HG03135 (cell line): ENCODE results near the gene NAMPT.
"Not testable (repeated sequence)": the region's sequence is repeated elsewhere in the genome, so short reads cannot be mapped to it uniquely, and the experiment has no call there.

ENCODE experiments used
- ATAC-seq: cut with Tn5 transposase; IDR thresholded peaks from one replicate; pipeline ENCODE4 v1.9.1; 2021; ENCODE audit warnings: mild to moderate bottlenecking, moderate library complexity; ENCODE audit not compliant: unreplicated experiment

NAMPT gene

DNA sequence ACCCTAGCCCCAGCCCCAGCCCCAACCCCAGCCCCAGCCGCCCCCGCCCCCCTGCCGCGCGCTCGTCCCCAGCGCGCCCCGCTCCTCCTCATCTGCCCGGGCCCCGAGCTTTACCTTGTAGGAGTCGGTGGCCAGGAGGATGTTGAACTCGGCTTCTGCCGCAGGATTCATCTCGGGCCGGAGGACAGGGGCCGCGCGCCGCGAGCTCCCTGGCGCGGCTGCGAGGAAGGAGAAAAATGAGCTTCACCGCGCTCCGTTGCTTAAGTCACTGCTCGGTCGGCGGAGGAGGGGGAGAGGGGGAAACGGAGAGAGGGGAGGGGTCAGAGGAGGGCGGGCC lies at the start of gene NAMPT:
NAMPT (minus strand) TSS at position 270 of the 337 bp plus-strand sequence; CDS start at position 171, 99 bp downstream.
- no peak for ATAC-seq

DNA sequence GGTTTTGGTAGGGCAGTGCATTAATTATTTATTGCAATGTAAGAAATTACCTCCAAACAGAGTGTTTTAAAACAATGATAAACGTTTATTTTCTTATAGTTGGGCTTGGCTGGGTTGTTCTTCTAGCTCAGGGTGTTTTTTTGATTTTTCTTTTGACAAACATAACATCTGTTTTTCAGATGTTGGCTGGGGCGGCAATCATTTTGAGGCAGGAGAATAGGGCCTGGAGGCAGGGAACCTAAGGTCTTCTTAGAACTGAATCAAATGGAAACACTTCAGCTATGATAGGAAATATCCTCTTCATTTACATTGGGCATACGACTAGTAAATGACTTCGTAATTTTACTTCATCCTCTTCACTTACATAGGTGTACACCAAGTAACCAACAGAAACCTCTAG lies 47.4 kb upstream of the NAMPT start:
- no peak for ATAC-seq

DNA sequence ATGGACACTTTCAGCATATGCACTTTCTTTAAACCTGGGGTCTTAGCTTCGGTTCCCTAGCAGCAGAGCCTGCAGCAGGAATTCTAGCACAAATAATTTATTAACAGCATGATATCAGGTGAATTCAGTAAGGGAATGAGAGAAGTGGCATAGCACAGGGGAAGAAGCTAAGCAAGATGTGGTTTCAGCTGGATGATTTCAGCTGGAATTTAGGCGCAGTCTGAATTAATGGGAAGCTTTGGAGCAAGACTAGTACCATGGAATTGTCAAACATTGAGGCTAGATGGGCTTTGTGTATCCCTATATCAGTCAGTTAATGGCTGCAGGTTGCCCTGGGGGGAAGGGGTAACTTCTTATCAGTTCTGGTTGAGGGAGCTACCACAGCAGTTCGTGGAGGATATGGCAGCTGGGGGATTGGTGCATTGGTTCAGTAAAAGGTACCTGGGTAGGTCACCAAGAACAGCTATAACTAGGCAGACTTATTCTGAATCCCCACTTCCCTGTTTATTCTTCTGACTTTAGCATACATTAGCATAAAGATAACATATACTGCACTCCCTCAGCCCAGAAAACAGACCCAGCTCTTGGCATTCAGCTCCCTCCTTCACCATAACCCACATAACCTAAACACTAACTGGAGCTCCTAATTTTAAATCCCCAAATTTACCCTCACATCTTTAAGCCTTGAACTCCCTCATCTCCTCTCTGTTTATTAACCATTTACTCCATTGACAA lies 46.8 kb upstream of the NAMPT start:
- ATAC-seq = no peak

DNA sequence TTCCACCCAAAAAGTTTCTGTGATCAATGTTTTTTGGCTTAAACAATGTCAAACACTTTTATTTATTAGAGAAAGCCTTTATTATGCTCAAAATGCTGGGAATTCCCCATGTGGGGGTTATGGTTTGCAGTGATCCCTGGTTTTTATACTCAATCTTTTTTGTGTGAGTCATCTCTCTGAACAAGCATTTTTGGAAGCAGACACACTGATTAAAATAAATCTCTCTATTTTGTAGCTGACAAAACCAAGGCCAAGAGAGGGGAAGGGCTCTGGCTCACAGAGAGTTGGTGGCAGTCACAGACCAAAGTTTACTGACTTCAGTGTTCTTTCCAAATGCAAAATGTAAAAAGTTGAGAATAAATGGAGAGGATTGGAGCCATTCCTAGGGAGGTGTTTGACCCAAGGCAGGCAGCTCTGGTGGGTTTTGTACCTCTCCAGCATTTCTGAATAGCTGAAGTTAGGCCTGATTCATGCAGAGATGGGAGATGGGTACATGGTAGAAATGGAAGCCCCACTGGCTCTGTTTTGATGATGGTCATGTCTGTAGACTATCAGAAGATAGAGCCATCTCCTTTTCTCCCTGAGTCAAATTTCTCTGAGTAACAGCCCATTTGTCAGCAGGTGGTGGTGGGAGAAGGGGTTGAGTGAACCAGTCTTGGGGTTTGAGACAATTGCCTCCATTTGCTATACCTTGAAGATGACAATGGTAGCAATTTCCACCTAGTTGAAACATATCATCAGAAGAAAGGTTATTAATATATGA lies 45.4 kb upstream of the NAMPT start:
- no peak for ATAC-seq

DNA sequence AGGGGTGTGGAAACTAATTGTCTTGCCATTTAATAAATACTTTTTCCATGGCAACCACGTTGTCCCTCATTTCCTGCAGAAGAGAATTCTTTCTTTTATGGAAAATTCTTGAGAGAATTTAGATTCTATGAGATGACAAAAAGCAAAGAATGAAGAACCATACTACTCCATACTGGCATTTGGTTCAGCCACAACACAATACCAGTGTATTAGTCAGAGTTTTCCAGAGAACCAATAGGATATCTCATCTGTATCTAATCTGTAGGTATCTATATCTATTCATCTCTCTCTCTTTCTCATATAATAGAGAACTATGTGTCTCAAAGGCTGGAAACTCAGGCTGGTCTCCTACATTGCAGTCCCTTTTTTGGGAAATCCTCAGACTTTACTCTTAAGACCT lies 44.6 kb upstream of the NAMPT start:
- ATAC-seq = no peak

DNA sequence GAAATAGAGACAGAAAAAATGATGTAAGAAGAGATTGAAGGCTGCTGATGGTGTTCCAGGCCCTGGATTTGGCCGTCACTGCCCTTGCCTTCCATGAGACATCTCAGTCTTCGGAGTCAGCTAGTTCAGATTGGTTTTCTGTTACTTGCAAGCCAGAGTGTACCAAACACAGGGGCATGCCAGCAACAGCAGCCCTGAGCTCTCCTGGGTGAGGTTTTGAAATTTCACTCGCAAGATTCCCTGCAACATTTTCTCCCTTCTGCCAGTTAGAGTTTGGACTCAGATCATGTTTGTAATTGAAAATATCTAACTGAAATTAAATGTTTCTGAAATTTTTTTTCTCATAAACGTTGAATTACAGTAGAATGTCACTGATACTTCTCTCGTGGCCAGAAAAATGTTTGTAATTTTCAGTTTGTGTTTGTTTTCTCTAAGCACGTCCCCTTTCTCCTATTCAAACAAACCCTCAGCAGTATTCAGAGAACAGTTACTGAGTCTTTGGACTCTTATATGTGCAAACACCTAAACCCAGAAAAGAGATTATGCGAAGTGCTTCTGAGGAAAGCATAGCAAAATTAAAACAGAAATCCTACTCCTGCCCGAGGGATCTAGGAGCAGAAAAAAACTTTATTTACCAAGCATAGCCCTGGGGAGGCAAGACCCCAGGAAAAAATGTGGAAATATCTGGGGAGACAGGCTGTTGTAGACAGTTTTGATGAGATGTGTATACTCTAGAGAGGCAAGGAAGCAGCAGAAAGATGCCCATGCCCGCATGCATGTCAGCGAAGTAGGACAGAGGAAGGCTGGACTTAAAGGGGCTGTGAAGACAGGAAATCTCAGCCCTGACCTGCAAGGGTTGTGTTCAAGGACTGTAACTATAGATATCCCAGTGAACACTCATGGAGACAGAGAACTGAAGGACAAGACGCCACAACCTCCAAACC lies 43.0 kb upstream of the NAMPT start:
- ATAC-seq = no peak

DNA sequence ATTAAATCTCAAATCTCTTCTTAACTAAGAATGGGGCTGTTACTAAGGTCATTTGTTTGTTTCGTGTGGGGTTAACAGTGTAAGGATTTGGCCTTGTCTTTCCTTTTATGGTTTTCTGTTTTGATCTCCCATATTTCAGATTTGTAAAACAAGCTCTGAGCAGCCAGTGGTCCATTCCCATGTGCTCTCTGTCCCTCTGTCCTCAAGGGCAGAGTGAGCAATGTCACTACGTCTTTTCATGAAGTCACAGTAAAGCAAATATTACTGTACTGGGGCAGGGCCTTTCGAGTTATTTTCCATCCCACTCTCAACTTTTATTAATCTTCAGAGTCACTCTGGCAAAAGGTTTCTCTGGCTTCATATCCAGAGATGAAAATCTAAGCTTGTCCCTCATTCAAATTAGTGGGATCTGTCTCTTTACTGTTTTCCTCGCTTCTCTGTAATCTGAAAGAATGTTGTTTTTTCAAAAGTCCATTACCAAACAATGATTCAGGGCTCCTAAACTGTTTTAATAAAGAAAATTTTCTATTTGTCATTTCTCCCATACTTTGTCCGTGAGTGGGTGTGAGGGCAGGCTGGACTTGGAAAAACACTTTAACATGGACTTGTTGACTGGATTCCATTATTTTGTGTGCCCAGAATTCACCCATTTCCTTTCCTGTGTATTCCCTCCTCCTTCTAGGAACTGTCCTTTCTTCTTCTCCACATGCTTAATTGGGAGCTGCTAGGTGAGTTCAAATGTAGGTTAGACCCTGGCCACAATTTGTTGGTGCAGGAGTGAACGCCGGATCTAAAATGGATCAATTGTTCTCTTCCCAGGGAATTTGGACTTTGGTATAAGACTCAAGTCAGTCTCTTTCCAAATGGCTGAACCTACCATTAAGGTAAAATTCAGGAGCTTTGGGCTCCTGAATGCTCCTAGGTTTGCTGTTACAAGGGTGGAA lies 42.1 kb upstream of the NAMPT start:
- ATAC-seq = no peak

DNA sequence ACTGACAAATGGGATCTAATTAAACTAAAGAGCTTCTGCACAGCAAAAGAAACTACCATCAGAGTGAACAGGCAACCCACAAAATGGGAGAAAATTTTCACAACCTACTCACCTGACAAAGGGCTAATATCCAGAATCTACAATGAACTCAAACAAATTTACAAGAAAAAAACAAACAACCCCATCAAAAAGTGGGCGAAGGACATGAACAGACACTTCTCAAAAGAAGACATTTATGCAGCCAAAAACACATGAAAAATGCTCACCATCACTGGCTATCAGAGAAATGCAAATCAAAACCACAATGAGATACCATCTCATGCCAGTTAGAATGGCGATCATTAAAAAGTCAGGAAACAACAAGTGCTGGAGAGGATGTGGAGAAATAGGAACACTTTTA lies 39.7 kb upstream of the NAMPT start:
- not testable (repeated sequence) for ATAC-seq

DNA sequence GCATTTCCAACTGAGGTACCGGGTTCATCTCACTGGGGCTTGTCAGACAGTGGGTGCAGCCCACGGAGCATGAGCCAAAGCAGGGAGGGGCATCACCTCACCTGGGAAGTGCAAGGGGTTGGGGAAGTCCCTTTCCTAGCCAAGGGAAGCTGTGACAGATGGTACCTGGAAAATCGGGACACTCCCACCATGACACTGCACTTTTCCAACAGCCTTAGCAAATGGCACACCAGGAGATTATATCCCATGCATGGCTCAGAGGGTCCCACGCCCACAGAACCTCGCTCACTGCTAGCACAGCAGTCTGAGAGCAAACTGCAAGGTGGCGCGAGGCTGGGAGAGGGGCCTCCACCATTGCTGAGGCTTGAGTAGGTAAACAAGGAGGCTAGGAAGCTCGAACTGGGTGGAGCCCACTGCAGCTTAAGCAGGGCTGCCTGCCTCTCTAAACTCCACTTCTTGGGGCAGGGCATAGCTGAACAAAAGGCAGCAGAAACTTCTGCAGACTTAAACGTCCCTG lies 35.5 kb upstream of the NAMPT start:
- ATAC-seq = not testable (repeated sequence)

DNA sequence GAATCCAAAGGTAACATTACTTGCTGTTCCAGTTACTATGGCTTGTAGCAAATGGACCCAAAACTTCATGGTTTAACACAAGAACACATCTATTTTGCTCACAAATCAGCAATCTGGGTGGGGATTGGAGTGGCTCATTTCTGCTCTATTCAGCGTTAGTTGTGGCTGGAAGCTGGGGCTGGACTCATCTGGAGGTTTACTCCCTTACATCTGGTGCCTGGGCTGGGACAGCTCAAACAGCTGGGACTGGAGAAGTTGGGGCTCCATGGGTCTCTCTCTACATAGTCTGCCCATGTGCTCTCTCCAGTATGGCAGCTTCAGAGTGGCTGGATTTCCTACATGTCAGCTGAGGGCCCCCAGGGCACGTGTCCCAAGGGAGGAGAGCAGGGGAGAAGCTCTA lies 33.7 kb upstream of the NAMPT start:
- no peak for ATAC-seq

DNA sequence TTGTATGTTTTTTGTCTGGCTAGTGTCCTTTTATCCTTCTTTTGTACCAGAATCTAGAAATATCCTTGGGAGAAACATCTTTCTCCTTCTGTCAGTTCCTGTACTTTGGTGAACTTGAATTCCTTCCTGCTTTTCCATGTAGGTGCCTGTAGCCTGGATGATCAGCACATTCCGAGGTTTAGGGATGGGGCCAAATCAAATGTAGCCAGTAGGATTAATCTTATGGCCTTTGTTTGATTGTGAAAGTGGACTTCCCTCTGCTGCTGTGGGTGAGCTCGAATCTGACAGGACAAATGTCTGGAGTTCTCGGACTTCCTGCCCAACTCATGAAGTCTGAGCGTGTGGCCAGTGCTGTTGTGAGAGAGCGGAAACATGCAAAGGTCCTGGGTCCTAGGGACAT lies 33.2 kb upstream of the NAMPT start:
- ATAC-seq = no peak

DNA sequence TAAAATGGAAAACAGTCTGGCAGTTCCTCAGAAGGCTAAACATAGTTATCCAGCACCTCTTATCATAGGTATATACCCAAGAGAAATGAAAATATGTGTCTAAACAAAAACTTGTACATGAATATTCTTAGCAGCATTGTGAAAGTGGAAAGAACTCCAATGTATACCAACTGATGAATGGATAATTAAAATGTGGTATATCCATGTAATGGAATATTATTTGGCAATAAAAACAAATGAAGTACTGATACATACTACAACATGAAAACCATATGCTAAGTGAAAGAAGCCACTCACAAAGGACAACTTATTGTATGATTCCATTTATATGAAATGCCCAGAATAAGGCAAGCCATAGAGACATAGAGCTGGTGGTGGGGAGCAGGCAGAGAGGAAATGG lies 32.2 kb upstream of the NAMPT start:
- no peak for ATAC-seq

DNA sequence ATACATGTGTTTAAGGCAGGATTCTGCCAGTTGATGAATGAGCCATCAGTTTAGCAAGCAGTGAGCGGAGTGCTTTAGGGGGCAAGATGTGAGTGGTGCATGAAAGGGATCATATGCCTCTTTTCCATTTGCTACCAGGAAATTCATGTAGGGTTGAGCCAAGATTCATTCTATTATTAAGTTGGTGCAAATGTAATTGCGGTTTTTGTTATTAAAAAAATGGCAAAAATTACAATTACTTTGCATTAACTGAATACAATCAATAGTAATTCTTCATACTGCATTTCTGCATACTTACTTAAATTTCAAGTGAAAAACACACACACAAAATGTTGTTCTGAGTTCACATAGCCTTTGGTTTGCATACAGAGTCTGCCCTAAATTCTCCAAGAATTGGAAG lies 30.1 kb upstream of the NAMPT start:
- no peak for ATAC-seq

DNA sequence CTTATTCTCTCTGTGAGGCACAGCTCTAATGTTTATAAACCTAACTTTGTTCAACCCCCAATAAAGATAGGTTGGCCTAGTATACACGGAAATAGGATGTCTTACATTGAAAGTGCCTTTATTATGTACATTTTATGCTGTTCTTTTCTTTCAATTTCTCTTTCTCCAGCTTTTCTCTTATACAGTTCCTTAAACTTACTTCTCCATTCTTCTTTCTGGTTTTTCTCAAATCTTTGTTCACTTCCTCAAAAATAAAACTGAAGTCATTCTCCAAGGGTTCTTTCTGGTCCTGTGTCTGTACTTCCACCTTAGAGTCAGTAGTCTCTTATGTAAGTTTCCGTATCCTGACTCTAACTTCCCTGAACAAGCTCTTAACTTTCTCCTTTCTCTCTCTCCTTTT lies 29.2 kb upstream of the NAMPT start:
- ATAC-seq = no peak

DNA sequence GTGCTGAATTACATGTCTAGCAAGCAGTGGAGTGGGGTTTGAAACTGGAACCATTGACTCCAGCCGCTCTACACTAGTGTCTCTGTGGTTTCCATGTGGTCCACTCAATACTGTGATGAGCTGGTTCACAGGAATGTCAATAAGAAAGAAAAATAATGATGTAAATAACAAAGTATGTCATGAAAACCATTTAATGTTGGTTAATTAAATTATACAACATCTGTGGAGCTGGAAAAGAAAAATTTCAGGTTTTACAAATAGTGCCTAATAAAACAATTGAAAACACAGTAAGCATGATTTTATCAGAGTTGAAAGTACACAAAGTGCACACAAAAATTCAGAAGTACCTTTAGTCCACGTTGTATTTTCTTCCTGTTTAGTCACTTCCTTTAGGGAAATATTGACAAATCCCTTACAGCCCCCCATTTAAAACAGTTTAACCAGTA lies 28.7 kb upstream of the NAMPT start:
- no peak for ATAC-seq

DNA sequence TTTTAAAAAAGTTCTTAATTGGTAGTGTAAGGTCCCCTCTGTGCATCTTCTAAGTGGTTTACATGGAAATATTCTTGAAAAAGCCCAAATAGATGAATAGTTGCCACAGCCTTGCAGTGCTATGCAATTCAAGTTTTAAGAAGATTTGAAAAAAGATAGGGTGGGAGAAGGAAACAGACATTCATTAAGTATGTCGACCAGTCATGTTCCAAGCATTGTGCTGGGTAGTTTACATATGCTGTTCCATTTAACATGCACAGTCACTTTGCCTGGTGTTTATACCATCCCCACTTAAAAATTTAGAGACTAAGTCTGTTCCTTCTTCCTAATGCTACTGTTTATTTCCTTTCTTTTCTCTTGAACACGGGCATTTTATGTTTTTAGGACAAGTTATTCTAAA lies 28.1 kb upstream of the NAMPT start:
- no peak for ATAC-seq

DNA sequence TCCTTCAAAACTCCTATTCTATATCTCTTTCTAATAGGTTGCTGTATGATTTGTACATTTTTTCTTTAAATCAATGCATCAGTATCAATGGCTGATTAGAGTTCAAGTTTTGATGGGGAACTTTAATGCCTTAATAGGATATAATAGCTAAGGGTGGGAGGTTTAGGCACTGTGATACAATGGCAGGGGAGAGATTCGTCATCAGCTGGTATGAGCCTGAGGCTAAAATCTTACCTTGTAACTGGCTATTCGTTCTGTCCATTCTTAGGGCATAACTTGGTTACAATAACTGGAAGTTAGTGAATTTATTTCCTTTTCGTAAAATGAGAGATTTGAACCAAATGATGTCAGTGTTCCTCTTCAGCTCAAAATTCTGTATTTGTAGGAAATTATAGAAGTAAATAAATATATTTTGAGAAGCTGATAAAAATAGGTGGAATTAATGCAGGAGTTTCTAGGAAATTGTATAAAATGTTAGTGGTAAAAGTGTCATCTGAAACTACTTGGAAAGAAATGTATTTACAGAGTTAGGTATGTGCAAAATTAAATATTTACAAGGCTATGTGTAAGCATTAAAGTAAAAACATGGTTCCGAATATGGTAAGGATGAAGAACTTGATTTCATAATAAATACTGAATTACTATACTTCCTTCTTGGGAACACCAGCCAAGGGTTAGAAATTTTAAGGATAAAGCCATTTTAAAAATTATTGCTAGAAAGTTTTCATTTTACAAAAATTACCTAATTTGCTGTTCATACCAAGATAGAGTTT lies 27.5 kb upstream of the NAMPT start:
- ATAC-seq = no peak

DNA sequence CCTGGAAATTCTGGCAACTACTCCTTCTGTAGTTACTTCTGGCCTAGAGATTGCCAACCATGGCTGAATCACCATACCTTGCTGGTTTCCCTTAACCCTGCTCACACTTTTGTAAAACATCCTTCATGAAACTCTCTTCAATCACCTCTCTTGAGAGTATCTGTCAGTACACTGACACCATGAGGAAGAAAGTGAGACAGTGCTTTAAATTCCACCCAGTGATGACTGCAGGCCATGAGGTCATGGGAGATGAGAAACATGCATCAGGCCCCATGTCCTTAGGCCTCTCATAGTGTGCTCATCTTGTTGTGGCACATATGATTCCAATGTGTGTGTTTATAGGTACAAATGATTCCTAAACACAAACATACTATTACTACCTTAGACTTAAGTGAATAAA lies 24.6 kb upstream of the NAMPT start:
- ATAC-seq = no peak

DNA sequence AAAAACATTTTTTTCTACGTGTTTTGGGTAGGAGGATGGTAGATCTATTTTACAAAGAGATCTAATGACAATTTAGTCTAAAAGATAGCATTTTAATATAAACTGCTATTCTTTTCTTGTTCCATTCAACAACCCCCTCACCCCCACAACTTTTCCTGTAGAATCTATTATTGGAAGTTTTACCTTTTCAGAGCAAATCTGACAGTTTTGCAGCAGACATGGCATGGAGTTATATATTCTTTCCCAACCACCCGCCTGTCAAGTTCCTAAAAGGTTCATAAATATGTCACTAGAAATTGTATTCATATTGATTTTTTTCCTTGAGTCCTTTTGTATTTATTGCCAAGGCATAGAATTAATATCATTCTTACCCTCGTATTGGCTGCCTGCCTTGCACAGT lies 21.5 kb upstream of the NAMPT start:
- ATAC-seq = no peak
